Liver (tissue), 9 donors: ENCODE results near the gene ANXA3. TPM values are rescaled to one million over a fixed set of nuclear protein-coding genes. Genes with fewer than 3 reads are reported as not detected.

Source experiments
- DNase-seq: peaks from one replicate; pipeline ENCODE4 v3.0.0-alpha.2; 2017; ENCODE audit warnings: low spot score
- H3K27ac ChIP-seq, 2 donors: one replicate each; pipeline ENCODE4 v1.7.0; 2013; ENCODE audit warnings: inconsistent platforms in 2 of 2, low read length in 2 of 2, control low read depth in 1 of 2, low read depth in 1 of 2, mild to moderate bottlenecking in 1 of 2
- H3K27me3 ChIP-seq, 4 donors: one replicate each; pipeline versions ENCODE4 v1.6.1 to v1.7.0; 2013; ENCODE audit warnings: low read length in 3 of 4, inconsistent platforms in 1 of 4, mild to moderate bottlenecking in 1 of 4, moderate library complexity in 1 of 4; ENCODE audit not compliant: control insufficient read depth in 4 of 4, insufficient read depth in 4 of 4
- H3K36me3 ChIP-seq, 4 donors: one replicate each; pipeline versions ENCODE4 v1.6.1 to v1.7.0; 2013; ENCODE audit warnings: low read length in 3 of 4, mild to moderate bottlenecking in 3 of 4, low read depth in 1 of 4, moderate library complexity in 1 of 4; ENCODE audit not compliant: control insufficient read depth in 4 of 4, insufficient read depth in 3 of 4
- H3K4me1 ChIP-seq, 4 donors: one replicate each; pipeline versions ENCODE4 v1.6.1 to v1.7.0; 2013; ENCODE audit warnings: low read length in 3 of 4, mild to moderate bottlenecking in 3 of 4, moderate library complexity in 1 of 4; ENCODE audit not compliant: control insufficient read depth in 4 of 4, insufficient read depth in 4 of 4
- H3K4me3 ChIP-seq, 3 donors: one replicate each; pipeline versions ENCODE4 v1.6.1 to v1.7.0; 2013; ENCODE audit warnings: low read length in 3 of 3, control low read depth in 1 of 3, low read depth in 1 of 3, mild to moderate bottlenecking in 1 of 3
- H3K9ac ChIP-seq, 2 donors: one replicate each; pipeline ENCODE4 v1.7.0; 2013; ENCODE audit warnings: low read length in 2 of 2, mild to moderate bottlenecking in 2 of 2, moderate library complexity in 2 of 2, control low read depth in 1 of 2, low read depth in 1 of 2
- H3K9me3 ChIP-seq, 4 donors: one replicate each; pipeline versions ENCODE4 v1.6.1 to v1.7.0; 2013; ENCODE audit warnings: low read length in 3 of 4; ENCODE audit not compliant: control insufficient read depth in 4 of 4
- ATF3 ChIP-seq: IDR thresholded peaks from 2 replicates; pipeline ENCODE4 v1.6.1; 2016; ENCODE audit warnings: antibody characterized with exemption
- EGR1 ChIP-seq, 2 donors: IDR thresholded peaks; 2 replicates each; pipeline ENCODE4 v1.6.1; 2016 to 2018; ENCODE audit warnings: antibody characterized with exemption in 2 of 2, low read depth in 2 of 2
- FOXA2 ChIP-seq: IDR thresholded peaks from 2 replicates; pipeline ENCODE4 v1.6.1; 2016; ENCODE audit warnings: antibody characterized with exemption
- GABPA ChIP-seq, 2 donors: IDR thresholded peaks in 1 of 2; conservative IDR thresholded peaks in 1 of 2; 2 replicates each; pipeline ENCODE4 v1.6.1; 2016; ENCODE audit warnings: antibody characterized with exemption in 2 of 2, mild to moderate bottlenecking in 1 of 2, moderate library complexity in 1 of 2
- HNF4A ChIP-seq, 2 donors: conservative IDR thresholded peaks; 2 replicates each; pipeline ENCODE4 v1.6.1; 2016; ENCODE audit warnings: antibody characterized with exemption in 2 of 2, mild to moderate bottlenecking in 2 of 2
- HNF4G ChIP-seq: IDR thresholded peaks from 2 replicates; pipeline ENCODE4 v1.6.1; 2016; ENCODE audit warnings: antibody characterized with exemption
- JUND ChIP-seq, 2 donors: IDR thresholded peaks; 2 replicates each; pipeline ENCODE4 v1.6.1; 2016; ENCODE audit warnings: antibody characterized with exemption in 2 of 2
- NR2F2 ChIP-seq: IDR thresholded peaks from 2 replicates; pipeline ENCODE4 v1.6.1; 2016; ENCODE audit warnings: antibody characterized with exemption
- RAD21 ChIP-seq, 2 donors: IDR thresholded peaks; 2 replicates each; pipeline ENCODE4 v1.6.1; 2016; ENCODE audit warnings: antibody characterized with exemption in 2 of 2, mild to moderate bottlenecking in 2 of 2
- REST ChIP-seq: IDR thresholded peaks from 2 replicates; pipeline ENCODE4 v1.6.1; 2016; ENCODE audit warnings: antibody characterized with exemption, mild to moderate bottlenecking
- YY1 ChIP-seq: IDR thresholded peaks from 2 replicates; pipeline ENCODE4 v1.6.1; 2016; ENCODE audit warnings: antibody characterized with exemption, mild to moderate bottlenecking
- WGBS: extraction: QIAGEN DNeasy Blood & Tissue Kit; methylation state at CpG from one replicate; pipeline ENCODE4 v1.1.7; 2013; 5-methylcytosine and 5-hydroxymethylcytosine counted together
- polyA plus RNA-seq, 2 donors: library from polyadenylated mRNA; stranded (reverse) in 1 of 2; unstranded in 1 of 2; fragments of 200-250 nt in 1 of 2; fragments of >200 nt in 1 of 2; fragmentation: Nextera tagmentation in 1 of 2; extraction: Ambion mirVana in 1 of 2; gene quantifications; one replicate each; pipeline versions ENCODE4 v1.2.1 to v1.2.3, GENCODE V29; 2013 to 2015
- total RNA-seq, 2 donors: library from RNA; depleted of rRNA; stranded (reverse); fragments of >200 nt; gene quantifications; one replicate each; pipeline ENCODE4 v1.2.3, GENCODE V29; 2014
- TF ChIP-seq, protein P1 (sequence below): IDR thresholded peaks from 2 replicates; pipeline ENCODE4 v1.6.1; 2016; ENCODE audit warnings: antibody characterized with exemption
- TF ChIP-seq, protein P2 (sequence below): fragments of 150-350 bp; IDR thresholded peaks from 2 replicates; pipeline ENCODE4 v1.5.1; 2017; ENCODE audit warnings: improper control_type of control experiment, low read depth, low read length; ENCODE audit not compliant: missing input control
- donor health status: healthy.
- donor health status: healthy.
- donor health status: healthy.
- donor health status: healthy.
- donor health status: healthy.

Gene ANXA3
- total and polyA plus RNA-seq, 4 donors, result 1.7 to 16.4 (median 3.4) TPM

- Histone ChIP-seq H3K4me1 (no peaks in the 10 kb centered on the region), H3K9me3 (no peaks in the 10 kb centered on the region), H3K36me3 (no peaks in the 10 kb centered on the region), H3K27ac (no peak overlapping the region), H3K4me3 (no peak overlapping the region), H3K27me3 (no peaks in the 10 kb centered on the region), H3K9ac (no peak overlapping the region)
- TF ChIP-seq EGR1 (IDR thresholded peaks at IDR 0.05; ENCODE audit: low read depth in 2 of 2), result no peak
- no peak for TF ChIP-seq HNF4A (conservative IDR thresholded peaks at IDR 0.05)
- no peak for TF ChIP-seq REST
- TF ChIP-seq RAD21 (IDR thresholded peaks at IDR 0.05), result no peak
- no peak for DNase-seq
- WGBS, result 78% methylated on average over 4 of the region's 4 CpGs
These were observed 87.0 kb downstream of the ANXA3 start for GRCh38 chr4:78638337-78639172.

DNA sequence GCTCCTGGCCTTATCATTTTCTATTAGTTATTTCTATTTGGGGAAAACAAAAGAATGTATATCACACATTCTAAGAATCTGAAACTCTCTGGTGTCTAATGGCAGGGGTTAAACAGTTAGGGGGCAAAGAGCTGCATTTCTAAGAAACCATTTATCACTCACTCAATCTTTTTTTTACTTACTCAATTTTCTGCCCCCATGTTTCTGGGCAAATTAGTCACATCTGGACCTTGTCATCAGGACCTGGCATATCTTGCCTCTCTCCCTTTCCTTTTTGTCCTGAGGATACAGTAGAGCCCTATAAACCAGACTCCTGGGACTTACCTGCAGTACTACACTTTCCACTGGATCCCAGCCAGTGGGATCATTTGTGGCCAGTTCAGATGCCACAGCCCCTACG is 89.1 kb downstream of the ANXA3 start:
- no peak for DNase-seq
- Histone ChIP-seq H3K27ac (no peak overlapping the region), H3K27me3 (no peaks in the 10 kb centered on the region), H3K9me3 (no peaks in the 10 kb centered on the region), H3K36me3 (no peaks in the 10 kb centered on the region), H3K4me1 (no peaks in the 10 kb centered on the region), H3K4me3 (no peak overlapping the region), H3K9ac (no peak overlapping the region)
- TF ChIP-seq HNF4G, result no peak
- TF ChIP-seq, protein P1, sequence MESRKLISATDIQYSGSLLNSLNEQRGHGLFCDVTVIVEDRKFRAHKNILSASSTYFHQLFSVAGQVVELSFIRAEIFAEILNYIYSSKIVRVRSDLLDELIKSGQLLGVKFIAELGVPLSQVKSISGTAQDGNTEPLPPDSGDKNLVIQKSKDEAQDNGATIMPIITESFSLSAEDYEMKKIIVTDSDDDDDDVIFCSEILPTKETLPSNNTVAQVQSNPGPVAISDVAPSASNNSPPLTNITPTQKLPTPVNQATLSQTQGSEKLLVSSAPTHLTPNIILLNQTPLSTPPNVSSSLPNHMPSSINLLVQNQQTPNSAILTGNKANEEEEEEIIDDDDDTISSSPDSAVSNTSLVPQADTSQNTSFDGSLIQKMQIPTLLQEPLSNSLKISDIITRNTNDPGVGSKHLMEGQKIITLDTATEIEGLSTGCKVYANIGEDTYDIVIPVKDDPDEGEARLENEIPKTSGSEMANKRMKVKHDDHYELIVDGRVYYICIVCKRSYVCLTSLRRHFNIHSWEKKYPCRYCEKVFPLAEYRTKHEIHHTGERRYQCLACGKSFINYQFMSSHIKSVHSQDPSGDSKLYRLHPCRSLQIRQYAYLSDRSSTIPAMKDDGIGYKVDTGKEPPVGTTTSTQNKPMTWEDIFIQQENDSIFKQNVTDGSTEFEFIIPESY, result no peak
- TF ChIP-seq, protein P2, sequence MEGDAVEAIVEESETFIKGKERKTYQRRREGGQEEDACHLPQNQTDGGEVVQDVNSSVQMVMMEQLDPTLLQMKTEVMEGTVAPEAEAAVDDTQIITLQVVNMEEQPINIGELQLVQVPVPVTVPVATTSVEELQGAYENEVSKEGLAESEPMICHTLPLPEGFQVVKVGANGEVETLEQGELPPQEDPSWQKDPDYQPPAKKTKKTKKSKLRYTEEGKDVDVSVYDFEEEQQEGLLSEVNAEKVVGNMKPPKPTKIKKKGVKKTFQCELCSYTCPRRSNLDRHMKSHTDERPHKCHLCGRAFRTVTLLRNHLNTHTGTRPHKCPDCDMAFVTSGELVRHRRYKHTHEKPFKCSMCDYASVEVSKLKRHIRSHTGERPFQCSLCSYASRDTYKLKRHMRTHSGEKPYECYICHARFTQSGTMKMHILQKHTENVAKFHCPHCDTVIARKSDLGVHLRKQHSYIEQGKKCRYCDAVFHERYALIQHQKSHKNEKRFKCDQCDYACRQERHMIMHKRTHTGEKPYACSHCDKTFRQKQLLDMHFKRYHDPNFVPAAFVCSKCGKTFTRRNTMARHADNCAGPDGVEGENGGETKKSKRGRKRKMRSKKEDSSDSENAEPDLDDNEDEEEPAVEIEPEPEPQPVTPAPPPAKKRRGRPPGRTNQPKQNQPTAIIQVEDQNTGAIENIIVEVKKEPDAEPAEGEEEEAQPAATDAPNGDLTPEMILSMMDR, result no peak
- no peak for TF ChIP-seq RAD21 (IDR thresholded peaks at IDR 0.05)
- TF ChIP-seq HNF4A (conservative IDR thresholded peaks at IDR 0.05), result no peak
- TF ChIP-seq REST, result no peak
- TF ChIP-seq EGR1 (IDR thresholded peaks at IDR 0.05; ENCODE audit: low read depth in 2 of 2), result no peak
- no peak for TF ChIP-seq NR2F2
- TF ChIP-seq YY1, result no peak
- TF ChIP-seq FOXA2, result no peak
- TF ChIP-seq GABPA (IDR thresholded peaks at IDR 0.05 in 1 of 2, conservative IDR thresholded peaks at IDR 0.05 in 1 of 2), result no peak
- TF ChIP-seq ATF3, result no peak
- no peak for TF ChIP-seq JUND (IDR thresholded peaks at IDR 0.05)
- 87% methylated on average over 1 of the region's 1 CpG for whole genome bisulfite sequencing
